Neural progenitor cell (in vitro differentiated cells): ENCODE results near the gene DENND2A.

Experiments
- EZH2 ChIP-seq: fragments of 200-600 bp; sonication (generic); IDR thresholded peaks from 2 replicates; pipeline ENCODE4 v1.6.1; 2017; ENCODE audit warnings: antibody characterized with exemption, mild to moderate bottlenecking, moderate library complexity
- EZH2phosphoT487 ChIP-seq: fragments of 200-600 bp; sonication (generic); IDR thresholded peaks from 2 replicates; pipeline ENCODE4 v1.6.1; 2017; ENCODE audit warnings: antibody characterized with exemption
- TF ChIP-seq, protein P1 (sequence below): fragments of 200-600 bp; sonication (generic); IDR thresholded peaks from 2 replicates; pipeline ENCODE4 v1.5.1; 2017; ENCODE audit warnings: antibody characterized with exemption, mild to moderate bottlenecking

GRCh38 chr7:140546947-140547346 lies 93.7 kb downstream of the DENND2A start:
- TF ChIP-seq, protein P1, sequence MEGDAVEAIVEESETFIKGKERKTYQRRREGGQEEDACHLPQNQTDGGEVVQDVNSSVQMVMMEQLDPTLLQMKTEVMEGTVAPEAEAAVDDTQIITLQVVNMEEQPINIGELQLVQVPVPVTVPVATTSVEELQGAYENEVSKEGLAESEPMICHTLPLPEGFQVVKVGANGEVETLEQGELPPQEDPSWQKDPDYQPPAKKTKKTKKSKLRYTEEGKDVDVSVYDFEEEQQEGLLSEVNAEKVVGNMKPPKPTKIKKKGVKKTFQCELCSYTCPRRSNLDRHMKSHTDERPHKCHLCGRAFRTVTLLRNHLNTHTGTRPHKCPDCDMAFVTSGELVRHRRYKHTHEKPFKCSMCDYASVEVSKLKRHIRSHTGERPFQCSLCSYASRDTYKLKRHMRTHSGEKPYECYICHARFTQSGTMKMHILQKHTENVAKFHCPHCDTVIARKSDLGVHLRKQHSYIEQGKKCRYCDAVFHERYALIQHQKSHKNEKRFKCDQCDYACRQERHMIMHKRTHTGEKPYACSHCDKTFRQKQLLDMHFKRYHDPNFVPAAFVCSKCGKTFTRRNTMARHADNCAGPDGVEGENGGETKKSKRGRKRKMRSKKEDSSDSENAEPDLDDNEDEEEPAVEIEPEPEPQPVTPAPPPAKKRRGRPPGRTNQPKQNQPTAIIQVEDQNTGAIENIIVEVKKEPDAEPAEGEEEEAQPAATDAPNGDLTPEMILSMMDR, result no peak
- no peak for TF ChIP-seq EZH2
- no peak for TF ChIP-seq EZH2phosphoT487
